Progenitor cell of endocrine pancreas (in vitro differentiated cells): ENCODE data around the gene ACP7. TPM values are rescaled to one million over a fixed set of nuclear protein-coding genes. Genes with fewer than 3 reads are reported as not detected.

ENCODE experiments used
- DNase-seq: peaks from one replicate; pipeline ENCODE4 v3.0.0; 2021; ENCODE audit warnings: low spot score; ENCODE audit not compliant: unreplicated experiment
- H3K27ac Mint-ChIP-seq: 2 replicates; pipeline ENCODE4 v1.8.0; 2021; ENCODE audit warnings: mild to moderate bottlenecking, moderate library complexity, mixed read lengths
- H3K27me3 Mint-ChIP-seq: 2 replicates; pipeline ENCODE4 v1.8.0; 2021; ENCODE audit warnings: mixed read lengths
- H3K36me3 Mint-ChIP-seq: 2 replicates; pipeline ENCODE4 v1.8.0; 2022; ENCODE audit warnings: mixed read lengths; ENCODE audit not compliant: insufficient read depth
- H3K4me1 Mint-ChIP-seq: 2 replicates; pipeline ENCODE4 v1.8.0; 2021; ENCODE audit warnings: low read depth, mixed read lengths
- H3K4me3 Mint-ChIP-seq: 2 replicates; pipeline ENCODE4 v1.8.0; 2021; ENCODE audit warnings: low read depth, mild to moderate bottlenecking, moderate library complexity, mixed read lengths
- H3K9me3 Mint-ChIP-seq: 2 replicates; pipeline ENCODE4 v1.8.0; 2021; ENCODE audit warnings: low read depth, mixed read lengths
- CTCF ChIP-seq: fragments of 200-600 bp; sonication (generic); IDR thresholded peaks from one replicate; pipeline ENCODE4 v1.5.0; 2021; ENCODE audit warnings: antibody characterized with exemption, mild to moderate bottlenecking; ENCODE audit not compliant: unreplicated experiment
- total RNA-seq: library from RNA; stranded (reverse); gene quantifications from 2 replicates; pipeline ENCODE4 v1.2.1, GENCODE V29; 2021

ACP7 gene
- total RNA-seq, 1 donor from 2014 or later, result not detected

GRCh38 chr19:39097299-39097698 lies 13.1 kb downstream of the ACP7 start:
- Mint-ChIP-seq H3K9me3 (peaks cover 4% of the 10 kb centered on the region), H3K4me3 (no peak overlapping the region), H3K4me1 (peaks cover 1% of the 10 kb centered on the region), H3K27ac (no peak overlapping the region), H3K27me3 (peaks cover 16% of the 10 kb centered on the region), H3K36me3 (no peaks in the 10 kb centered on the region)
- DNase-seq, result no peak
- TF ChIP-seq CTCF, result no peak

GRCh38 chr19:39097721-39098120 lies 13.6 kb downstream of the ACP7 start:
- no peaks in the 10 kb centered on the region for H3K36me3 Mint-ChIP-seq
- no peak for TF ChIP-seq CTCF
- DNase-seq, result no peak
- peaks cover 14% of the 10 kb centered on the region for H3K27me3 Mint-ChIP-seq
- H3K27ac Mint-ChIP-seq, result no peak overlapping the region
- H3K4me1 Mint-ChIP-seq, result peaks cover 1% of the 10 kb centered on the region
- peaks cover 4% of the 10 kb centered on the region for H3K9me3 Mint-ChIP-seq
- no peak overlapping the region for H3K4me3 Mint-ChIP-seq

- DNase-seq, result no peak
- no peak overlapping the region for H3K27ac Mint-ChIP-seq
- peaks cover 1% of the 10 kb centered on the region for H3K4me1 Mint-ChIP-seq
- H3K36me3 Mint-ChIP-seq, result no peaks in the 10 kb centered on the region
- no peak for TF ChIP-seq CTCF
- no peak overlapping the region for H3K4me3 Mint-ChIP-seq
- peaks cover 4% of the 10 kb centered on the region for H3K9me3 Mint-ChIP-seq
- peaks cover 11% of the 10 kb centered on the region for H3K27me3 Mint-ChIP-seq
These were observed 14.4 kb downstream of the ACP7 start for GRCh38 chr19:39098365-39099269.

GRCh38 chr19:39099341-39099740 lies 15.2 kb downstream of the ACP7 start:
- Mint-ChIP-seq H3K36me3 (no peaks in the 10 kb centered on the region), H3K4me1 (peaks cover 1% of the 10 kb centered on the region), H3K4me3 (no peak overlapping the region), H3K9me3 (peaks cover 4% of the 10 kb centered on the region), H3K27me3 (peaks cover 9% of the 10 kb centered on the region), H3K27ac (no peak overlapping the region)
- no peak for TF ChIP-seq CTCF
- no peak for DNase-seq

- peaks cover 4% of the 10 kb centered on the region for H3K9me3 Mint-ChIP-seq
- no peak for TF ChIP-seq CTCF
- H3K4me3 Mint-ChIP-seq, result no peak overlapping the region
- peaks cover 1% of the 10 kb centered on the region for H3K4me1 Mint-ChIP-seq
- peaks cover 7% of the 10 kb centered on the region for H3K27me3 Mint-ChIP-seq
- H3K36me3 Mint-ChIP-seq, result no peaks in the 10 kb centered on the region
- no peak overlapping the region for H3K27ac Mint-ChIP-seq
- no peak for DNase-seq
These were observed 16.5 kb downstream of the ACP7 start for GRCh38 chr19:39100500-39101166.
